ENCODE results near the gene SIRPB2.
"Not testable (repeated sequence)": the region's sequence is repeated elsewhere in the genome, so short reads cannot be mapped to it uniquely, and the experiment has no call there.

SIRPB2 gene

DNA sequence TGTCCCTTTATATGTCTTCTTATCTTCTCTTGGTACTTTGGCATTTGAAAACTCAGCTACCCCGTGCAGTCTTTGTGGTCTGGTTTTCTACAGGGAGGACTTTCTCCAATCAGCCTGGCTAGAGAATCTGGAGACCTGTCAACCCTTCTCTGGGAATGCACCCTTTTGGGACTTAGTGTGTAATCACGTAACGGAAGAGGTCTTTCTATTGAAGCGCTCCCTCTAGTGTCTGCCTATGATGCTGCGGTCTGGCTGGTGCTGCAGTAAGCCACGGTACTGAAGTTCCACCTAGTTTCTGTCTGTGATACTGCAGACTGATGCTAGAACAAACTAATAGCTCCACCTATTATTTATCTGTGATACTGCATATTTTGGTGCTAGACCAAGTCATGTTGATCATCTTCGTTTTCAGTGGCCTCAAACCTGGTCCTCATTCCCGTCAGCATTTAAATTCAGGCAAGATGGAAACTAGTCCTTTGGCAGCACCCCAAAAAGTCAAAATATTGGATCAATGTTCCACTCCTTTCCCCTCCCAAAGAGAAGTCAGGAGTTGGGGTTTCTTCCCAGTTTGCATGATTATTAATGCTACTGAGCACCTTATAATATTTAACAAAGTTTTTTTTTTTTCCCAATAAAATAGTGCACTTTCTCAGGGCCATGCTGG lies 12.5 kb upstream of the SIRPB2 start:
- Histone ChIP-seq H3K79me2 (ENCODE audit: control insufficient read depth, low read length) (no peaks in the 10 kb centered on the region), H4K20me1 (ENCODE audit: control insufficient read depth, insufficient read depth, low read depth, low read length) (no peaks in the 10 kb centered on the region), H3K27me3 (ENCODE audit: control insufficient read depth, low read length) (peaks cover 12% of the 10 kb centered on the region), H3K27ac (ENCODE audit: low read depth, low read length) (no peak overlapping the region), H3K9me3 (ENCODE audit: control insufficient read depth, insufficient read depth, low read length) (no peaks in the 10 kb centered on the region), H3K4me1 (ENCODE audit: control insufficient read depth, low read length) (peaks cover 23% of the 10 kb centered on the region), H3K9me2 (replicated peaks; ENCODE audit: control insufficient read depth, low read length) (no peaks in the 10 kb centered on the region), H3K36me3 (ENCODE audit: control insufficient read depth, low read length) (no peaks in the 10 kb centered on the region), H3K4me2 (ENCODE audit: low read length) (peak overlapping the region; percentile 41), H3F3A (ENCODE audit: control insufficient read depth, insufficient read depth) (no peaks in the 10 kb centered on the region), H3K4me3 (ENCODE audit: low read length) (no peak overlapping the region)
- TF ChIP-seq, protein P1, sequence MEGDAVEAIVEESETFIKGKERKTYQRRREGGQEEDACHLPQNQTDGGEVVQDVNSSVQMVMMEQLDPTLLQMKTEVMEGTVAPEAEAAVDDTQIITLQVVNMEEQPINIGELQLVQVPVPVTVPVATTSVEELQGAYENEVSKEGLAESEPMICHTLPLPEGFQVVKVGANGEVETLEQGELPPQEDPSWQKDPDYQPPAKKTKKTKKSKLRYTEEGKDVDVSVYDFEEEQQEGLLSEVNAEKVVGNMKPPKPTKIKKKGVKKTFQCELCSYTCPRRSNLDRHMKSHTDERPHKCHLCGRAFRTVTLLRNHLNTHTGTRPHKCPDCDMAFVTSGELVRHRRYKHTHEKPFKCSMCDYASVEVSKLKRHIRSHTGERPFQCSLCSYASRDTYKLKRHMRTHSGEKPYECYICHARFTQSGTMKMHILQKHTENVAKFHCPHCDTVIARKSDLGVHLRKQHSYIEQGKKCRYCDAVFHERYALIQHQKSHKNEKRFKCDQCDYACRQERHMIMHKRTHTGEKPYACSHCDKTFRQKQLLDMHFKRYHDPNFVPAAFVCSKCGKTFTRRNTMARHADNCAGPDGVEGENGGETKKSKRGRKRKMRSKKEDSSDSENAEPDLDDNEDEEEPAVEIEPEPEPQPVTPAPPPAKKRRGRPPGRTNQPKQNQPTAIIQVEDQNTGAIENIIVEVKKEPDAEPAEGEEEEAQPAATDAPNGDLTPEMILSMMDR (IDR thresholded peaks at IDR 0.05; ENCODE audit: low read depth, low read length, poor library complexity, severe bottlenecking): peak; percentile 100
- no peak for TF ChIP-seq EZH2phosphoT487 (IDR thresholded peaks at IDR 0.05; ENCODE audit: borderline replicate concordance, low read length)

GRCh38 chr20:1500496-1500895 lies 9.3 kb upstream of the SIRPB2 start:
- peaks cover 23% of the 10 kb centered on the region for H3K4me1 ChIP-seq (ENCODE audit: control insufficient read depth, low read length)
- no peaks in the 10 kb centered on the region for H3K9me2 ChIP-seq (replicated peaks; ENCODE audit: control insufficient read depth, low read length)
- TF ChIP-seq EZH2phosphoT487 (IDR thresholded peaks at IDR 0.05; ENCODE audit: borderline replicate concordance, low read length): no peak
- TF ChIP-seq, protein P1 (IDR thresholded peaks at IDR 0.05; ENCODE audit: low read depth, low read length, poor library complexity, severe bottlenecking): no peak
- H3K4me3 ChIP-seq (ENCODE audit: low read length): no peak overlapping the region
- peaks cover 8% of the 10 kb centered on the region; the same call in 1 of the 2 replicates for H3K27me3 ChIP-seq (ENCODE audit: control insufficient read depth, low read length)
- H4K20me1 ChIP-seq (ENCODE audit: control insufficient read depth, insufficient read depth, low read depth, low read length): no peaks in the 10 kb centered on the region
- H3F3A ChIP-seq (ENCODE audit: control insufficient read depth, insufficient read depth): no peaks in the 10 kb centered on the region
- H3K79me2 ChIP-seq (ENCODE audit: control insufficient read depth, low read length): no peaks in the 10 kb centered on the region
- no peak overlapping the region for H3K27ac ChIP-seq (ENCODE audit: low read depth, low read length)
- H3K36me3 ChIP-seq (ENCODE audit: control insufficient read depth, low read length): no peaks in the 10 kb centered on the region
- H3K9me3 ChIP-seq (ENCODE audit: control insufficient read depth, insufficient read depth, low read length): no peaks in the 10 kb centered on the region
- no peak overlapping the region for H3K4me2 ChIP-seq (ENCODE audit: low read length)

GRCh38 chr20:1499528-1500420 lies 8.6 kb upstream of the SIRPB2 start:
- H3K4me2 ChIP-seq (ENCODE audit: low read length): no peak overlapping the region
- H3K36me3 ChIP-seq (ENCODE audit: control insufficient read depth, low read length): no peaks in the 10 kb centered on the region
- peaks cover 30% of the 10 kb centered on the region for H3K4me1 ChIP-seq (ENCODE audit: control insufficient read depth, low read length)
- no peak overlapping the region for H3K27ac ChIP-seq (ENCODE audit: low read depth, low read length)
- H3F3A ChIP-seq (ENCODE audit: control insufficient read depth, insufficient read depth): no peaks in the 10 kb centered on the region
- H3K9me2 ChIP-seq (replicated peaks; ENCODE audit: control insufficient read depth, low read length): no peaks in the 10 kb centered on the region
- no peak overlapping the region for H3K4me3 ChIP-seq (ENCODE audit: low read length)
- H3K79me2 ChIP-seq (ENCODE audit: control insufficient read depth, low read length): no peaks in the 10 kb centered on the region
- H3K9me3 ChIP-seq (ENCODE audit: control insufficient read depth, insufficient read depth, low read length): no peaks in the 10 kb centered on the region
- H4K20me1 ChIP-seq (ENCODE audit: control insufficient read depth, insufficient read depth, low read depth, low read length): no peaks in the 10 kb centered on the region
- TF ChIP-seq, protein P1 (IDR thresholded peaks at IDR 0.05; ENCODE audit: low read depth, low read length, poor library complexity, severe bottlenecking): no peak
- TF ChIP-seq EZH2phosphoT487 (IDR thresholded peaks at IDR 0.05; ENCODE audit: borderline replicate concordance, low read length): no peak
- peaks cover 6% of the 10 kb centered on the region; the same call in 1 of the 2 replicates for H3K27me3 ChIP-seq (ENCODE audit: control insufficient read depth, low read length)

DNA sequence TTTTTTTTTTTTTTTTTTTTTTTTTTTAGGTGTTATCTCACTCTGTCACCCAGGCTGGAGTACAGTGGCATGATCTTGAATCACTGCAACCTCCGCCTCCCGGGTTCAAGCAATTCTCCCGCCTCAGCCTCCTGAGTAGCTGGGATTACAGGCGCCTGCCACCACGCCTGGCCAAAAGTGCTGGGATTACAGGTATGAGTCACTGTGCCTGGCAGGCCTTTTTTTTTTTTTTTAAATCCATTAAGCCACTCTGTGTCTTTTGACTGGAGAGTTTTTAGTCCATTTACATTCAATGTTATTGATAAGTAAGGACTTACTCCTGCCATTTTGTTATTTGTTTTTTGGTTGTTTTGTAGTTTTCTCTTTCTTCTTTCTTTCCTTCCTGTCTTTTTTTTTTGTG lies 6.2 kb upstream of the SIRPB2 start:
- H3K9me3 ChIP-seq (ENCODE audit: control insufficient read depth, insufficient read depth, low read length); H3K9me2 ChIP-seq (replicated peaks; ENCODE audit: control insufficient read depth, low read length); H3K27me3 ChIP-seq (ENCODE audit: control insufficient read depth, low read length); H3K4me3 ChIP-seq (ENCODE audit: low read length); H3K4me2 ChIP-seq (ENCODE audit: low read length); H3K79me2 ChIP-seq (ENCODE audit: control insufficient read depth, low read length); H3K36me3 ChIP-seq (ENCODE audit: control insufficient read depth, low read length); H3K27ac ChIP-seq (ENCODE audit: low read depth, low read length); H3F3A ChIP-seq (ENCODE audit: control insufficient read depth, insufficient read depth); H4K20me1 ChIP-seq (ENCODE audit: control insufficient read depth, insufficient read depth, low read depth, low read length): not testable (repeated sequence)
- H3K4me1 ChIP-seq (ENCODE audit: control insufficient read depth, low read length): peaks cover 42% of the 10 kb centered on the region

Measured in DOHH2 (cell line).